Sigmoid colon (tissue), 4 donors: Measurements from ENCODE around the gene RIMBP3C.
"Not testable (repeated sequence)": the region's sequence is repeated elsewhere in the genome, so short reads cannot be mapped to it uniquely, and the experiment has no call there.

Experiments
- POLR2AphosphoS5 ChIP-seq, 4 donors: sonication (generic); formaldehyde crosslinking; IDR thresholded peaks; one replicate each; pipeline ENCODE4 v1.6.1; 2017; ENCODE audit warnings: antibody characterized with exemption in 4 of 4
- TF ChIP-seq, protein P1 (sequence below), 4 experiments: fragments of 450-650 bp in 3 of 4; fragments of 200-600 bp in 1 of 4; IDR thresholded peaks; one replicate each; pipeline ENCODE4 v1.5.1; 2016 to 2019; ENCODE audit warnings: antibody characterized with exemption in 4 of 4, mild to moderate bottlenecking in 3 of 4, moderate library complexity in 2 of 4

DNA sequence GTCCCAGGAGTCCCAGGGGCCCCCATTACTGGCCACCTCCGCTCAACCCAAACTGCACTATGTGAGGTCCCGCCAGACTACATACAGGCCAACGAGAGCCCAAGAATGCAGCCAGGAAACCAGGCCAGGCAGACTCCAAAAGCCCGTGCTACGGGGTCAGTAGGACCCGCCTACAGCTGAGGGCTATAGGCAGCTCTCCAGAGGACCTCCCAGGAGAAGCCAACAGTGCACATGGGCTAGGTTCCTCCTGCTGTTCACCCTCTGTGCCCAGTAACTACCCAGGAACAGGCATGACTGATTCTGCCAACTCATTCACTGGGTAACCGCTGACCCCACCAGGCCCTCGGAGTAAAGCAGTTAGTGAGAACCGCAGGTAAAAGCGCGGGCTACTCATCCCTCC lies 39.2 kb downstream of the RIMBP3C start:
- TF ChIP-seq, protein P1, sequence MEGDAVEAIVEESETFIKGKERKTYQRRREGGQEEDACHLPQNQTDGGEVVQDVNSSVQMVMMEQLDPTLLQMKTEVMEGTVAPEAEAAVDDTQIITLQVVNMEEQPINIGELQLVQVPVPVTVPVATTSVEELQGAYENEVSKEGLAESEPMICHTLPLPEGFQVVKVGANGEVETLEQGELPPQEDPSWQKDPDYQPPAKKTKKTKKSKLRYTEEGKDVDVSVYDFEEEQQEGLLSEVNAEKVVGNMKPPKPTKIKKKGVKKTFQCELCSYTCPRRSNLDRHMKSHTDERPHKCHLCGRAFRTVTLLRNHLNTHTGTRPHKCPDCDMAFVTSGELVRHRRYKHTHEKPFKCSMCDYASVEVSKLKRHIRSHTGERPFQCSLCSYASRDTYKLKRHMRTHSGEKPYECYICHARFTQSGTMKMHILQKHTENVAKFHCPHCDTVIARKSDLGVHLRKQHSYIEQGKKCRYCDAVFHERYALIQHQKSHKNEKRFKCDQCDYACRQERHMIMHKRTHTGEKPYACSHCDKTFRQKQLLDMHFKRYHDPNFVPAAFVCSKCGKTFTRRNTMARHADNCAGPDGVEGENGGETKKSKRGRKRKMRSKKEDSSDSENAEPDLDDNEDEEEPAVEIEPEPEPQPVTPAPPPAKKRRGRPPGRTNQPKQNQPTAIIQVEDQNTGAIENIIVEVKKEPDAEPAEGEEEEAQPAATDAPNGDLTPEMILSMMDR (IDR thresholded peaks at IDR 0.05): not testable (repeated sequence)
- not testable (repeated sequence) for TF ChIP-seq POLR2AphosphoS5 (IDR thresholded peaks at IDR 0.05)
